Measurements from ENCODE around the gene SORCS2. TPM values are rescaled to one million over a fixed set of nuclear protein-coding genes. Genes with fewer than 3 reads are reported as not detected.

The SORCS2 gene
- total RNA-seq, 2 experiments from 2014 or later, result 0.03 TPM; not detected in 1

DNA sequence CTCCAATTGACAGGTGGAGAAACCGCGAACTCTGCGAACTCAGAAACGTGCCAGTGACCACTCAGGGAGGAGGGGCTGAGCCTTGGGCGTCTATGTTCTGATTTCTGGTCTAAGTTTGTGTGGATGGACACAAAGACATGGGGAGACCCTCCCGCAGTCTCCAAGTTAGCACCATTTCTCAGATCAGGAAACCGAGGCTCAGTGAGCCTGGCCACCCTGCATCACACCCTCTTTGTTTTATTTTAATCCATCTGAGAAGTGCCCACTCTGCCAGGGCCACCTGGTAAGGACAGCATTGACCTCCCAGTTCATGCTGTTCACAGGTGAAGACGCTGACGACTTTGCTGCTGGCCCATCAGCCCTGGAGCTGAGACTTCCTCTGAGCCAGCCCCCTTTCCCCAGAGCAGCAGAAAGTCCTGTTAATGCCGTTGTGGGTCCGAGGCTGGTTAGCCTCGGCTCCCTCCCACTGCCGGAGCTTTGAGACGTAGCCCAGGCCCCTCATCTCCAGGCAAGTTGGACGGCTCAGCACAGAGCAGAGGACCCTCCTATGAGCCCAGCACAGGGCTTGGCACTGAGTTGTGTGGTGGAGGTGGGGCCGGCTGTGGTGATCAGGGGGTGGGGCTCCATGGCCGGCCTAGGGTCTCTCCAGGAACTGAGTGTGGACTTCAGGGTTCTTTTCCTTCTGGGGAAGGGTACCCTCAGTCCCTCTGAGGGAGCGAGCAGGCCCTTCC lies 198.7 kb downstream of the SORCS2 start:
- H3K4me1 ChIP-seq (ENCODE audit: insufficient read depth, low read length, poor library complexity, severe bottlenecking), result no peaks in the 10 kb centered on the region
- no peak overlapping the region for H2AFZ ChIP-seq (ENCODE audit: low read length)
- TF ChIP-seq EZH2phosphoT487 (IDR thresholded peaks at IDR 0.05; ENCODE audit: borderline replicate concordance, low read depth, low read length) (no peak), CTCF (conservative IDR thresholded peaks at IDR 0.05; ENCODE audit: low read length) (no peak)
- no peak overlapping the region for H3K27ac ChIP-seq (ENCODE audit: low read depth, low read length, poor library complexity, severe bottlenecking)
- intact Hi-C loops (cut with micrococcal nuclease; ENCODE audit: unreplicated experiment), result no loop called here
- CTCF ChIA-PET (ENCODE audit: unreplicated experiment), result no interaction called here
- BruUV-seq (replicated peaks), result no TSS peak
- no peaks in the 10 kb centered on the region for H3K36me3 ChIP-seq (ENCODE audit: insufficient read depth, low read length)
- no peaks in the 10 kb centered on the region for H3K9me3 ChIP-seq (ENCODE audit: low read length)
- POLR2A ChIA-PET, result no interaction called here
- H3K9me2 ChIP-seq (ENCODE audit: insufficient read depth, low read length), result no peaks in the 10 kb centered on the region
- H3K4me3 ChIP-seq (ENCODE audit: low read depth, low read length, poor library complexity, severe bottlenecking), result no peak overlapping the region
- H3K79me2 ChIP-seq (ENCODE audit: insufficient read depth, low read depth, low read length), result no peaks in the 10 kb centered on the region
- no peaks in the 10 kb centered on the region for H4K20me1 ChIP-seq (ENCODE audit: insufficient read depth, low read length)
- DNase-seq (ENCODE audit: low spot score), result no peak
- no peak overlapping the region for H3K4me2 ChIP-seq (ENCODE audit: low read length)

DNA sequence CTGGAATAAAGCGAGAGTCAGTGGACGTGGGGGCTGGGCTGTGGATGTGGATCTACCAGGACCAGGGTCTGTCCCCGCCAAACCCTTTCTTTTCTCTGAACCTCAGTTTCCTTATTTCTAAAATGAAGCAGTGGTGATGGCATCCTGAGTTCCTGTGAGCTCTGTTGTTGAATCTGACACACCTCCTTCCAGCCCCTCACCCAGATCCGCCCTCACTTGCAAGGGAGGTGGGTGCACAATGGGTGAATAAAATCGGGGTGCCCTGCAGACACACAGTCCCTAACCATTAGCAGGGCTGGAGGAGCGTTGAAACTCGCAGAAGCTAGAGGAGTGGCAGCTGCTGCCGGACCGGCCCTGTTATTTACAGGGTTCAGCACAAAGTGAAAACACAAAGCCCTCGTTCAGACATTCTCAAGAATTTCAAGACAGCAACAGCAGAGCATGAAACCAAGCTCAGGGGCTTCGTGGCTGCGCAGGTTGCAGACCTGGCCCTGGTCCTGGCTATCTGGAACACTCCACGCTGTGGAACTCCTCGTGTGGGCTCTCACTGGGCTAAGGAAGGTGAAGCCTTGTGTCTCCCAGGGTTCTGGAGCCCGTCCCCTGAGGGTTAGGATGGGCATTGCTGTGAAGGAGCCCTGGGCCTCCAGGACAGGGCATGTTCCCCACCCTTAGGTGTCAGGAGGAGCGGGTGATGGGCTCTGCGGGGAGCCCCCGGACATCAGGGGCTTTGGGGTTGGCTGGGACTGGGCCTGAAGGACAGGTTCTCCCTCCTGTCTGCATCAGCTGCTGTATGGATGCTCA lies 199.5 kb downstream of the SORCS2 start:
- POLR2A ChIA-PET, result no interaction called here
- no peaks in the 10 kb centered on the region for H3K9me3 ChIP-seq (ENCODE audit: low read length)
- H2AFZ ChIP-seq (ENCODE audit: low read length), result no peak overlapping the region
- no peak overlapping the region for H3K27ac ChIP-seq (ENCODE audit: low read depth, low read length, poor library complexity, severe bottlenecking)
- no peak overlapping the region for H3K4me3 ChIP-seq (ENCODE audit: low read depth, low read length, poor library complexity, severe bottlenecking)
- TF ChIP-seq CTCF (conservative IDR thresholded peaks at IDR 0.05; ENCODE audit: low read length) (no peak), EZH2phosphoT487 (IDR thresholded peaks at IDR 0.05; ENCODE audit: borderline replicate concordance, low read depth, low read length) (no peak)
- H3K4me2 ChIP-seq (ENCODE audit: low read length), result no peak overlapping the region
- CTCF ChIA-PET (ENCODE audit: unreplicated experiment), result no interaction called here
- intact Hi-C loops (cut with micrococcal nuclease; ENCODE audit: unreplicated experiment), result no loop called here
- H3K4me1 ChIP-seq (ENCODE audit: insufficient read depth, low read length, poor library complexity, severe bottlenecking), result no peaks in the 10 kb centered on the region
- H3K36me3 ChIP-seq (ENCODE audit: insufficient read depth, low read length), result no peaks in the 10 kb centered on the region
- no peaks in the 10 kb centered on the region for H4K20me1 ChIP-seq (ENCODE audit: insufficient read depth, low read length)
- DNase-seq (ENCODE audit: low spot score), result no peak
- BruUV-seq (replicated peaks), result no TSS peak
- H3K79me2 ChIP-seq (ENCODE audit: insufficient read depth, low read depth, low read length), result no peaks in the 10 kb centered on the region
- H3K9me2 ChIP-seq (ENCODE audit: insufficient read depth, low read length), result no peaks in the 10 kb centered on the region

Measured in OCI-LY7 (cell line).